Motor neuron (in vitro differentiated cells): ENCODE results near the gene AKAP10. TPM values are rescaled to one million over a fixed set of nuclear protein-coding genes. Genes with fewer than 3 reads are reported as not detected.
"Not testable (repeated sequence)": the region's sequence is repeated elsewhere in the genome, so short reads cannot be mapped to it uniquely, and the experiment has no call there.

Experiments used
- ATAC-seq, 8 experiments: fragments of 200-7000 bp; cut with Tn5 transposase; replicated peaks in 6 of 8; 2 replicates each; pipeline ENCODE4 v1.8.0; 2021; ENCODE audit warnings: mild to moderate bottlenecking in 8 of 8, moderate library complexity in 8 of 8
- H3K27ac ChIP-seq, 2 donors: fragments of 250-450 bp; sonication (Bioruptor Pico); 2 replicates each; pipeline ENCODE4 v1.9.0; 2021; ENCODE audit warnings: antibody characterized with exemption in 2 of 2, mild to moderate bottlenecking in 2 of 2, moderate library complexity in 1 of 2
- H3K4me1 ChIP-seq, 2 donors: fragments of 250-450 bp; sonication (Bioruptor Pico); replicated peaks in 1 of 2; 2 replicates each; pipeline ENCODE4 v1.6.1; 2021; ENCODE audit warnings: antibody characterized with exemption in 2 of 2, mild to moderate bottlenecking in 2 of 2, moderate library complexity in 1 of 2
- H3K4me3 ChIP-seq, 5 donors: fragments of 250-450 bp; sonication (Bioruptor Pico); 2 replicates each; pipeline ENCODE4 v1.9.0; 2021; ENCODE audit warnings: antibody characterized with exemption in 5 of 5, mild to moderate bottlenecking in 5 of 5, moderate library complexity in 4 of 5
- WGBS, 10 experiments: fragments of 450-650 bp; shearing (Covaris generic); methylation state at CpG; one replicate each; pipeline ENCODE4 v1.0.0; 2022; 5-methylcytosine and 5-hydroxymethylcytosine counted together
- in situ Hi-C, 9 experiments: fragments of 400-800 bp; cut with MboI; loops; one replicate each; pipeline ENCODE4 v1.15.0; 2021; ENCODE audit warnings: low sequenced_read_pairs in 9 of 9, low pct_unique_long_range_greater_than_20kb in 2 of 9; ENCODE audit not compliant: unreplicated experiment in 9 of 9
- total RNA-seq, 8 experiments: library from RNA; unstranded; fragments of 300-600 nt; gene quantifications; 2 replicates each; pipeline versions ENCODE4 v1.2.3 to v1.2.4, GENCODE V29; 2022

Gene AKAP10
- 10 to 100 TPM; 14.2 to 53.2 (median 19.1) TPM for total RNA-seq

GRCh38 chr17:19977293-19978208, at the start of gene AKAP10:
Gene AKAP10 (minus strand): TSS chr17:19977828. CDS start chr17:19977679, 149 bp downstream.
- WGBS, 10 experiments = 0 to 3% (median 0%) methylated on average over 2 to 5 of the region's 75 CpGs; no CpG with 5 or more reads in 6 of the 10 experiments
- Histone ChIP-seq H3K27ac (peak within 1 kb of the TSS; percentile 73 to 82), H3K4me1 (peaks cover 6 to 15% of the 10 kb centered on the region in 2 donors), H3K4me3 (peak within 1 kb of the TSS; percentile 82 to 93 (median 87))
- ATAC-seq = peak; percentile 87 to 94 (median 92)
- in situ Hi-C loops = loop anchor here in 4 of 9 experiments (25.0 kb wide), 2 partner anchors 135 to 235 kb away; no protein-coding TSS in a partner anchor

GRCh38 chr17:20026960-20027359, 49.3 kb upstream of the AKAP10 start:
- in situ Hi-C loops = no loop called here
- H3K4me3 ChIP-seq = no peak overlapping the region
- no peaks in the 10 kb centered on the region for H3K4me1 ChIP-seq
- no peak overlapping the region for H3K27ac ChIP-seq
- ATAC-seq = peak in 2 of 8 experiments; percentile 34

- Histone ChIP-seq H3K4me3 (no peak overlapping the region), H3K4me1 (no peaks in the 10 kb centered on the region), H3K27ac (no peak overlapping the region)
- in situ Hi-C loops = no loop called here
- 7 to 100% (median 59%) methylated on average over 1 to 4 of the region's 4 CpGs; no CpG with 5 or more reads in 1 of the 10 experiments for WGBS, 10 experiments
- ATAC-seq = peak in 2 of 8 experiments; percentile 36 to 78
Measured at GRCh38 chr17:20022701-20023100, 45.1 kb upstream of the AKAP10 start.

- WGBS, 10 experiments = 100% methylated on average over 1 to 6 of the region's 32 CpGs; no CpG with 5 or more reads in 3 of the 10 experiments
- H3K4me1 ChIP-seq, H3K27ac ChIP-seq, H3K4me3 ChIP-seq, ATAC-seq: not testable (repeated sequence)
- in situ Hi-C loops = loop anchor here in 2 of 9 experiments (10.0 kb wide), 1 partner anchor 88 kb away; no protein-coding TSS in a partner anchor
Measured at GRCh38 chr17:20016475-20016992, 38.9 kb upstream of the AKAP10 start.

GRCh38 chr17:20012017-20012536, 34.4 kb upstream of the AKAP10 start:
- peaks cover 0 to 5% of the 10 kb centered on the region in 2 donors for H3K4me1 ChIP-seq
- 34 to 75% (median 54%) methylated on average over 1 to 2 of the region's 2 CpGs for WGBS, 10 experiments
- in situ Hi-C loops = loop anchor here in 2 of 9 experiments (10.0 kb wide), 1 partner anchor 93 kb away; no protein-coding TSS in a partner anchor
- no peak for ATAC-seq
- no peak overlapping the region for H3K27ac ChIP-seq
- no peak overlapping the region for H3K4me3 ChIP-seq

GRCh38 chr17:20010936-20011335, 33.3 kb upstream of the AKAP10 start:
- WGBS, 10 experiments = 0 to 89% (median 66%) methylated on average over 1 of the region's 1 CpG; no CpG with 5 or more reads in 4 of the 10 experiments
- Histone ChIP-seq H3K4me3 (no peak overlapping the region), H3K27ac (no peak overlapping the region), H3K4me1 (peaks cover 0 to 5% of the 10 kb centered on the region in 2 donors)
- no peak for ATAC-seq
- in situ Hi-C loops = loop anchor here in 2 of 9 experiments (10.0 kb wide), 1 partner anchor 94 kb away; no protein-coding TSS in a partner anchor

- peaks cover 0 to 5% of the 10 kb centered on the region in 2 donors for H3K4me1 ChIP-seq
- H3K4me3 ChIP-seq = peak overlapping the region; percentile 46 to 65 (median 54)
- H3K27ac ChIP-seq = no peak overlapping the region
- ATAC-seq = peak in 6 of 8 experiments; percentile 16 to 52 (median 18)
- WGBS, 10 experiments = 7 to 51% (median 20%) methylated on average over 1 to 11 of the region's 11 CpGs
- in situ Hi-C loops = loop anchor here in 2 of 9 experiments (10.0 kb wide), 1 partner anchor 95 kb away; no protein-coding TSS in a partner anchor
Measured at GRCh38 chr17:20010099-20010863, 32.7 kb upstream of the AKAP10 start.

GRCh38 chr17:20009302-20010098, 31.9 kb upstream of the AKAP10 start, which contains the start of gene SPECC1:
Gene SPECC1 (plus strand): TSS chr17:20009359. CDS start chr17:20096652, 87,293 bp downstream.
- peak; percentile 90 to 97 (median 95) for ATAC-seq
- WGBS, 10 experiments = 0 to 7% (median 0%) methylated on average over 2 to 6 of the region's 96 CpGs; no CpG with 5 or more reads in 6 of the 10 experiments
- peak within 1 kb of the TSS; percentile 46 to 65 (median 54) for H3K4me3 ChIP-seq
- in situ Hi-C loops = loop anchor here in 3 of 9 experiments (10.0 kb wide), 1 partner anchor 95 kb away; no protein-coding TSS in a partner anchor
- peaks cover 0 to 5% of the 10 kb centered on the region in 2 donors for H3K4me1 ChIP-seq
- H3K27ac ChIP-seq = no peak within 1 kb of the TSS

- 0 to 4% methylated on average over 2 to 4 of the region's 18 CpGs; no CpG with 5 or more reads in 8 of the 10 experiments for WGBS, 10 experiments
- peak in 1 of 8 experiments; percentile 64 for ATAC-seq
- H3K4me1 ChIP-seq = peaks cover 0 to 5% of the 10 kb centered on the region in 2 donors
- peak overlapping the region; percentile 46 to 65 (median 54) for H3K4me3 ChIP-seq
- in situ Hi-C loops = loop anchor here in 1 of 9 experiments (10.0 kb wide), 1 partner anchor 96 kb away; no protein-coding TSS in a partner anchor
- H3K27ac ChIP-seq = no peak overlapping the region
Measured at GRCh38 chr17:20009052-20009301, 31.3 kb upstream of the AKAP10 start.

GRCh38 chr17:20008242-20009051, 30.8 kb upstream of the AKAP10 start:
- Histone ChIP-seq H3K4me1 (peaks cover 0 to 5% of the 10 kb centered on the region in 2 donors), H3K27ac (no peak overlapping the region), H3K4me3 (peak overlapping the region; percentile 46 to 65 (median 54))
- whole genome bisulfite sequencing, 10 experiments = 0 to 100% (median 53%) methylated on average over 1 to 16 of the region's 35 CpGs; no CpG with 5 or more reads in 2 of the 10 experiments
- in situ Hi-C loops = loop anchor here in 1 of 9 experiments (10.0 kb wide), 1 partner anchor 96 kb away; no protein-coding TSS in a partner anchor
- peak in 7 of 8 experiments; percentile 33 to 67 (median 48) for ATAC-seq

- no peak overlapping the region for H3K27ac ChIP-seq
- in situ Hi-C loops = loop anchor here in 5 of 9 experiments (10.0 to 25.0 kb wide), 3 partner anchors 116 to 216 kb away; no protein-coding TSS in a partner anchor
- WGBS, 10 experiments = 50 to 100% (median 80%) methylated on average over 1 to 3 of the region's 5 CpGs; no CpG with 5 or more reads in 3 of the 10 experiments
- H3K4me3 ChIP-seq = no peak overlapping the region
- ATAC-seq = peak in 2 of 8 experiments; percentile 28 to 41
- peaks cover 0 to 2% of the 10 kb centered on the region in 2 donors for H3K4me1 ChIP-seq
Measured at GRCh38 chr17:19996502-19996901, 18.9 kb upstream of the AKAP10 start.
